Skeletal muscle tissue (tissue), 4 donors: ENCODE results near the gene SLC26A1. TPM values are rescaled to one million over a fixed set of nuclear protein-coding genes. Genes with fewer than 3 reads are reported as not detected.
"Not testable (repeated sequence)": the region's sequence is repeated elsewhere in the genome, so short reads cannot be mapped to it uniquely, and the experiment has no call there.

ENCODE experiments used
- H3K27ac ChIP-seq: one replicate; pipeline ENCODE4 v1.7.0; 2013; ENCODE audit warnings: mild to moderate bottlenecking, low read depth, low read length, inconsistent platforms
- H3K27me3 ChIP-seq, 3 donors: one replicate each; pipeline ENCODE4 v1.7.0; 2013; ENCODE audit warnings: low read length in 3 of 3; ENCODE audit not compliant: control insufficient read depth in 3 of 3, insufficient read depth in 3 of 3
- H3K36me3 ChIP-seq, 3 donors: one replicate each; pipeline ENCODE4 v1.7.0; 2013; ENCODE audit warnings: low read length in 3 of 3; ENCODE audit not compliant: control insufficient read depth in 3 of 3, insufficient read depth in 3 of 3
- H3K4me1 ChIP-seq, 3 donors: one replicate each; pipeline ENCODE4 v1.7.0; 2013; ENCODE audit warnings: low read length in 3 of 3, mild to moderate bottlenecking in 3 of 3; ENCODE audit not compliant: control insufficient read depth in 3 of 3, insufficient read depth in 3 of 3
- H3K4me3 ChIP-seq, 3 donors: one replicate each; pipeline ENCODE4 v1.7.0; 2013; ENCODE audit warnings: low read length in 3 of 3
- H3K9ac ChIP-seq, 3 donors: one replicate each; pipeline ENCODE4 v1.7.0; 2013; ENCODE audit warnings: low read length in 3 of 3, mild to moderate bottlenecking in 3 of 3, moderate library complexity in 2 of 3, low read depth in 1 of 3
- H3K9me3 ChIP-seq, 3 donors: one replicate each; pipeline ENCODE4 v1.7.0; 2013; ENCODE audit warnings: low read length in 3 of 3; ENCODE audit not compliant: control insufficient read depth in 3 of 3
- total RNA-seq: library from RNA; depleted of rRNA; stranded (reverse); fragments of >200 nt; gene quantifications from one replicate; pipeline ENCODE4 v1.2.3, GENCODE V29; 2014
- donor health status: Osteomylitis.

The SLC26A1 gene
- total RNA-seq, 1 donor from 2014 or later = not detected

DNA sequence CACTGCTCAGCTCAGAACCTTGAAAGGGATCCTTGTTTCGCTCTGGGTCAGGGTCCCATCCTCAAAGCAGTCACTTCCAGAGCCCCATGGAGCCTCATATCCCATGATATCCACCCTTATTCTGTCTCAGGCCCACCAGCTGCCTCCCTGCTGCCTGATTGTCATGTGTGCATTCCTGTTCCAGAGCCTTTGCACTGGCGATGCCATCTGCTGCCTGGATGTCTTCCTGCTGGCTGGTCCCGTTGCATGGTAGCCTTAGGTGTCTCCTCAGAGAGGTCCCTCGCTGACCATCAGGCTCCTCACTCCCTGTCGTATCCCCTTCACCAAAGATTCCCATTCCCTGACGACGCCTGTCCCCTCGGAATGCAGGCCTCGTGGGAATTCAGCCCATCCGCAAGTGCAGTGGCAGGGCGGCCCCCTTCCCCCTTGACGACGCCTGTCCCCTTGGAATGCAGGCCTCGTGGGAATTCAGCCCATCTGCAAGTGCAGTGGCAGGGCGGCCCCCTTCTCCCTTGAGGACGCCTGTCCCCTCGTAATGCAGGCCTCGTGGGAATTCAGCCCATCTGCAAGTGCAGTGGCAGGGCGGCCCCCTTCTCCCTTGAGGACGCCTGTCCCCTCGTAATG is 6.1 kb upstream of the SLC26A1 start:
- not testable (repeated sequence) for H3K27ac ChIP-seq, H3K9ac ChIP-seq, H3K4me3 ChIP-seq, H3K36me3 ChIP-seq, H3K9me3 ChIP-seq
- Histone ChIP-seq H3K27me3 (peaks cover 68 to 81% (median 79%) of the 10 kb centered on the region in 3 donors), H3K4me1 (peaks cover 7 to 18% (median 13%) of the 10 kb centered on the region in 3 donors)

DNA sequence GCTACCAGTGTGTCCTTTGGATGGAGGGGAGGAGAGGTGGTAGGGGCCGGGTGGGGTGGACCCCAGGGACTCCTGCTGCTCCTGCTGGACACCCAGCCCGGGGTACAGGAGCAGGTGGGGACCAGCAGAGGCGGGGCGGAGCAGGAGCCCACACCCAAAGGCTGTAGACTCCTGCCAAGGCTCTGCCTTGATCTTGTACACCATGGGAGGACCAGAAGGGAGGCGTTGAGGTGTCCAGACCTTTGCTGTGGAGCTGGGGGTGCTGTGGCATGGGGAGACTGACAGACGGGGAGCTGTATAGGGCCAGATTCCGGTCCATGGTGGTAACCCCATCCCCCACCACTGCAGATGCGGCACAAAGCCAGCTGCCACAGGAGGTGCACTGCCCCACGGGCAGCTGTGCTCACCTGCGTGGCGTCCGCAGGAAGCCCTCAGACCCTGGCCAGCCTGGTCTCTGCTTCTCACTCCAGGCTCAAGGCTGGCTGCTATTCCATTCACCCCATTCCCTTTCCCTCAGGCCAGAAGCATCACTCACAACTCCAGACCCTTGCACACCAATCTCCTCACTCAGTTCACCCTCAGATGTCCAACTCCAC is 5.0 kb upstream of the SLC26A1 start:
- Histone ChIP-seq H3K27me3 (peaks cover 56 to 70% (median 68%) of the 10 kb centered on the region in 3 donors), H3K27ac (no peak overlapping the region), H3K4me1 (peaks cover 7 to 18% (median 13%) of the 10 kb centered on the region in 3 donors), H3K36me3 (no peaks in the 10 kb centered on the region), H3K9me3 (no peaks in the 10 kb centered on the region), H3K4me3 (no peak overlapping the region), H3K9ac (no peak overlapping the region)

- H3K27me3 ChIP-seq = peaks cover 52 to 65% (median 63%) of the 10 kb centered on the region in 3 donors
- peak overlapping the region in 1 of 3 donors; percentile 57 for H3K9ac ChIP-seq
- peaks cover 7 to 18% (median 13%) of the 10 kb centered on the region in 3 donors for H3K4me1 ChIP-seq
- no peak overlapping the region for H3K27ac ChIP-seq
- H3K9me3 ChIP-seq = no peaks in the 10 kb centered on the region
- H3K4me3 ChIP-seq = peak overlapping the region in 1 of 3 donors; percentile 45
- H3K36me3 ChIP-seq = no peaks in the 10 kb centered on the region
Observed at GRCh38 chr4:997375-998071, 4.3 kb upstream of the SLC26A1 start.

- Histone ChIP-seq H3K9me3 (no peaks in the 10 kb centered on the region), H3K9ac (no peak overlapping the region), H3K4me3 (no peak overlapping the region), H3K27me3 (peaks cover 48 to 59% (median 58%) of the 10 kb centered on the region in 3 donors), H3K36me3 (no peaks in the 10 kb centered on the region), H3K27ac (no peak overlapping the region), H3K4me1 (peaks cover 5 to 14% (median 14%) of the 10 kb centered on the region in 3 donors)
Observed at GRCh38 chr4:996997-997374, 3.8 kb upstream of the SLC26A1 start.

DNA sequence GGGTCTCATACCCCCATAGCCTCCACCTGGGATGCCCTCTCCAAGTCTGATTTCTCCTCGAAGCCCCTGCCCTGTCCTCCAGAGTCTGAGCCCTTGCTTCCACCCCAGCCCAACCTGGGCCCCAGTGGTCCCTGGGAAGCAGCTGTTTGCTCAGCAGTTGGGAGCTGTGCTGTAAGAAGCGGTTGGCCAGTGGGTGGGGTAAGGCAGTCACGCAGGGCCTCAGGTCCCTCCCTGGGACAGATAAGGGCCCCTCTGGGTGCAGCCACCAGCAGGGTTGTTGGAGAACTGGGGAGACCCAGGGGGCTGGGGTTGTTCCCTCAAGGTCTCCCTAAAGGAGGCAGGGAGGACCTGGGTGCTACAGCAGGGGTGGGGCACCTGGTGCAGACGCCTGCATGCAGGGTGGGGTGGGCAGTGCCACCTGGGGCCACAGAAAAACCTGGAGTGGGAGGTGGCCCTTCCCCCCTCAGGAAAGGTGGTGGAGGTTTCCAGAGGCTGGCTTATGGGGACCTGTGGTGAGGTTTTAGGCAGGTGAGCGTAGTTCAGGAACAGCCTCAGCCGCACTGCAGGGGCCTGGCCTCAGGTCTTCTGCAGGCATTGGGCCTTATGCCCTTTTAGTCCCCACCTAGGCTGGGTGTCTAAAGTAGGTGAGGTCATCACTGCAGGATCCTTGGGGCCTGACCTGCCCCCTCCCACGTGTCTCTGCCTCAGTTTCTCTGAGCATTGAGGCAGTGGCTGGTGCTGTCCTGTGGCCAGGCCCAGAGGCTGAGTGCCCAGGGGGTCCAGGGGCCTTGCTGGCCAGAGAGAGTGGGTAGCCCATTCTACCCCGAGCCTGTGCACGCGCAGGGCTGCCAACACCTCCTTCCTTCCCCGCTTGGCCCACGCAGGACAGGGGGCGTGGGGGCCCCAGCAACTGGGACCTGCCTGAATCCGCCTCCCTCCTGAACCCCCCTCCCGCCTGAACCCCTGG is 3.1 kb upstream of the SLC26A1 start:
- Histone ChIP-seq H3K27ac (no peak overlapping the region), H3K9ac (no peak overlapping the region), H3K9me3 (no peaks in the 10 kb centered on the region), H3K4me1 (peaks cover 5 to 14% (median 11%) of the 10 kb centered on the region in 3 donors), H3K27me3 (peaks cover 41 to 52% (median 51%) of the 10 kb centered on the region in 3 donors), H3K4me3 (no peak overlapping the region), H3K36me3 (peaks cover 0 to 3% (median 0%) of the 10 kb centered on the region in 3 donors)

- no peaks in the 10 kb centered on the region for H3K9me3 ChIP-seq
- H3K4me3 ChIP-seq = no peak overlapping the region
- H3K27me3 ChIP-seq = peaks cover 33 to 45% (median 43%) of the 10 kb centered on the region in 3 donors
- H3K4me1 ChIP-seq = peaks cover 5 to 14% (median 11%) of the 10 kb centered on the region in 3 donors
- peaks cover 0 to 3% (median 1%) of the 10 kb centered on the region in 3 donors for H3K36me3 ChIP-seq
- no peak overlapping the region for H3K27ac ChIP-seq
- H3K9ac ChIP-seq = no peak overlapping the region
Observed at GRCh38 chr4:995311-996026, 2.3 kb upstream of the SLC26A1 start.

DNA sequence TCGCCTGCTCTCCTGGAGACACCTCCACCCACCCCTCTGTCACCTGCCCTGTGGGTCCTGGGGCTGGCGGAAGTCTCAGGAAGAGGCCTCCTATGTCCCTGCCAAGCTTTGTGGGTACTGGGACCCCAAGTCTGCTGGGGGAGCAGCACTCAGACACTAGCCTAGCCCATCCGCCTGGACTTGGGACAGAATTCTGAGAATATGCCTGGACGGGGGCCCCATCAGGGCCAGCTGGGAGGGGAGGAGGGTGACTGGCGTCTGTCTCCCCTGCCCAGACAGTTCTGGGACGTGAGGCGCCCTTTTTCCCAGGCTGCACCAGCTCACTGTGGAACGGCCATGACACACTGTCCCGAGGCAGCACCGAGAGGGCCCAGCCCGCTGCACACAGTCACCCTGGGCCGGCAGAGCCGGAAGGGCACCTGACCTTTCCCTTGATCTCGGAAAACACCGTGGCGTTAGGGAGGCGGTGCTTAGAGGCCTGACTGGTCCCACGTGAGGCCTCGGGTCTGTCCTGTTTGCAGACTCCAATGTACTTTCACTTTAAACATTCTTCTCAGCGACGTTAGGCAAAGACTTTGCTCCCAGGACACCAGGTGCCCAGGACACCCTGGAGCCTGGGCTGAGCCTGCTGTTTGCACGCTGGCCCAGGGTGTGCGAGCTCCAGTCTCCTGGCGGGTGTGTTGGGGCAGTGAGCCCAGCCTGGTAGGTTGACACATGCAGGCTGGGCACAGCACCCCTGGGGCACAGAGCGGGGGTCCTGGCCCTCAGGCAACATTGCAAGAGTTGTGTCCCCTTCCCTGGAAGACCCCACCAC is 700 bp downstream of the SLC26A1 start:
- peaks cover 6 to 19% (median 16%) of the 10 kb centered on the region in 3 donors for H3K27me3 ChIP-seq
- H3K4me3 ChIP-seq = peak overlapping the region in 1 of 3 donors; percentile 13
- peaks cover 6% of the 10 kb centered on the region in 3 donors for H3K36me3 ChIP-seq
- no peak overlapping the region for H3K27ac ChIP-seq
- H3K9ac ChIP-seq = peak overlapping the region in 1 of 3 donors; percentile 40
- peaks cover 5 to 12% (median 10%) of the 10 kb centered on the region in 3 donors for H3K4me1 ChIP-seq
- no peaks in the 10 kb centered on the region for H3K9me3 ChIP-seq

- Histone ChIP-seq H3K4me1 (peaks cover 6 to 14% (median 14%) of the 10 kb centered on the region in 3 donors), H3K27me3 (peaks cover 5 to 13% (median 12%) of the 10 kb centered on the region in 3 donors), H3K9me3 (no peaks in the 10 kb centered on the region), H3K36me3 (peaks cover 6% of the 10 kb centered on the region in 3 donors), H3K9ac (no peak overlapping the region), H3K4me3 (no peak overlapping the region), H3K27ac (no peak overlapping the region)
Observed at GRCh38 chr4:991451-992296, 1.5 kb downstream of the SLC26A1 start.
